Activated gamma-delta T cell treated with Interleukin-2 at 50 U/mL for 16 hours (primary cell): ENCODE data around the gene WNT3.
"Not testable (repeated sequence)": the region's sequence is repeated elsewhere in the genome, so short reads cannot be mapped to it uniquely, and the experiment has no call there.

Source experiments
- DNase-seq: peaks from one replicate; pipeline ENCODE4 v3.0.0-alpha.2; 2020

The WNT3 gene

GRCh38 chr17:46763416-46763815 lies 55.1 kb downstream of the WNT3 start:
- no peak for DNase-seq

- no peak for DNase-seq
Measured at GRCh38 chr17:46759141-46759540, 59.4 kb downstream of the WNT3 start.

GRCh38 chr17:46758614-46759013 lies 59.9 kb downstream of the WNT3 start:
- no peak for DNase-seq

GRCh38 chr17:46757588-46757987 lies 60.9 kb downstream of the WNT3 start:
- DNase-seq, result not testable (repeated sequence)

- no peak for DNase-seq
Measured at GRCh38 chr17:46756861-46757260, 61.6 kb downstream of the WNT3 start.

GRCh38 chr17:46756081-46756735 lies 62.3 kb downstream of the WNT3 start:
- no peak for DNase-seq

GRCh38 chr17:46753776-46754175 lies 64.7 kb downstream of the WNT3 start:
- DNase-seq, result no peak

GRCh38 chr17:46751425-46751824 lies 67.1 kb downstream of the WNT3 start:
- no peak for DNase-seq

GRCh38 chr17:46745376-46745775 lies 73.1 kb downstream of the WNT3 start:
- no peak for DNase-seq

- DNase-seq, result no peak
Measured at GRCh38 chr17:46744441-46744840, 74.1 kb downstream of the WNT3 start.

GRCh38 chr17:46742565-46743270 lies 75.8 kb downstream of the WNT3 start:
- no peak for DNase-seq

- no peak for DNase-seq
Measured at GRCh38 chr17:46741122-46741730, 77.3 kb downstream of the WNT3 start.

- DNase-seq, result no peak
Measured at GRCh38 chr17:46739982-46740381, 78.5 kb downstream of the WNT3 start.

GRCh38 chr17:46738544-46738943 lies 79.9 kb downstream of the WNT3 start:
- no peak for DNase-seq

GRCh38 chr17:46737326-46737725 lies 81.2 kb downstream of the WNT3 start:
- no peak for DNase-seq

- no peak for DNase-seq
Measured at GRCh38 chr17:46736100-46736499, 82.4 kb downstream of the WNT3 start.

- no peak for DNase-seq
Measured at GRCh38 chr17:46733837-46734475, 84.5 kb downstream of the WNT3 start.

GRCh38 chr17:46732754-46733398 lies 85.6 kb downstream of the WNT3 start:
- DNase-seq, result no peak

- no peak for DNase-seq
Measured at GRCh38 chr17:46732160-46732559, 86.3 kb downstream of the WNT3 start.

GRCh38 chr17:46730679-46731078 lies 87.8 kb downstream of the WNT3 start:
- no peak for DNase-seq

GRCh38 chr17:46730026-46730425 lies 88.5 kb downstream of the WNT3 start:
- DNase-seq, result no peak

GRCh38 chr17:46727572-46728348 lies 90.7 kb downstream of the WNT3 start:
- no peak for DNase-seq
